Stimulated activated CD4-positive, alpha-beta T cell treated with anti-CD3 and anti-CD28 coated beads, Interleukin-15, amount 100 ng/mL, for 1 hour (primary cell): ENCODE measurements around the gene SHROOM3.

Source experiments
- DNase-seq, 2 donors: peaks; one replicate each; pipeline ENCODE4 v3.0.0-alpha.2; 2020; ENCODE audit warnings: low read depth in 1 of 2, low spot score in 1 of 2

SHROOM3 gene

DNA sequence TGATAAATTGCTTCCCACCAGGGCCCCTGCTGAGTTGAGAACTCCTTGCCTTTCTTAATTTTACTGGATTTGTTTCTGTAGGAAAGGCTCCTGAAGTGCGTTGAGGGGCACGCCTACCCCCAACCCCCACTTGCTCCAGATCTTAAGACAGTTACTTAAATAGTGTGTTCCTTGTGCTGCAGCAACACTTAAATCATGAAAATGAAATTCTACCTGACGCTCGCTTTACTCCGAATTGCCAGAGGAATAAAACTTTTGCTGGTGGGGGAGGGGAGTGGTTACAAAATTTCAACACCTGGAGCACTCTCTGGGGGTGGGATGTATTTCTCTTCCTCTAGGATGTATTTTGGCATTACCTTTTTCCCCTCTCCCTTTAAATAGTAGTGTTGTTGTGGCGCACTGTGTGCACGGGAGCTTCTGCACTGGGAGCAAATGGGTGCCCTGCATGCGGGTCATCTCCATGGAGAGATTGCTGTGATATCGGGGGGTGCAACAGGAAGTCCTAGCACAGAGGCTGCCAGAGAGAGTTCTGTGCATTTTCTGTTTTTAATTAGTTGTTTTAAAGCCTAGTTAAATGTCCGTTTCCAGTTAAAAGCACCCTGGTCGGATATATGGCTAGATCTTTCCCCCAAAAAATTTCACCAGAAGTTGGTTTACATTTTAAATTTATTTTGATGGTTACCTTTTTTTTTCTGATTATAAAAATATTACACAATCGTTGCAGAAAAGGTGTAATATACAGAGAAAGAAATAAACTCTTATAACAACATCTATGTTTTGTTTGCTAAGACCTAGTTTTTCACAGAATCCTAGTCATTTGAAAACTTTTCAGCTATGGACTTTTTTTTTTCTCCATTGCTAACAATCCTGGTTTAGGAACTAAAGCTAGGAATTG is 255.2 kb downstream of the SHROOM3 start:
- DNase-seq = no peak

DNA sequence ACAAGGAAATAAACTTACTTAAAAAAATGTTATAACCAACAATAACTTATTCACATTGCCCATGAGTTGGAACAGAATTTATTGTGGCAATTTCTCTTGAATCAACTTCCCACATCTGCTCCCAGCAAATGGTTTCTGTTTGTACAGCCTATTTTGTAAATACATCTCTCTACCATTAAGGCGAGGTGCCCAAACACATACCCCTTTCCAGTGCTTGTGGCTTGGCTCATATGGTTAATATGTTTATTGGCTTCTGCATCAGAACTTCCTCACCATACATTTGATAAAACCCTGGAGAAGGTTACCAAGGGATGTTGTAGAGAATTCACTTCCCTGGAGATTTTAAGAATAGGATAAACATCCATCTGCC is 255.9 kb downstream of the SHROOM3 start:
- no peak for DNase-seq

DNA sequence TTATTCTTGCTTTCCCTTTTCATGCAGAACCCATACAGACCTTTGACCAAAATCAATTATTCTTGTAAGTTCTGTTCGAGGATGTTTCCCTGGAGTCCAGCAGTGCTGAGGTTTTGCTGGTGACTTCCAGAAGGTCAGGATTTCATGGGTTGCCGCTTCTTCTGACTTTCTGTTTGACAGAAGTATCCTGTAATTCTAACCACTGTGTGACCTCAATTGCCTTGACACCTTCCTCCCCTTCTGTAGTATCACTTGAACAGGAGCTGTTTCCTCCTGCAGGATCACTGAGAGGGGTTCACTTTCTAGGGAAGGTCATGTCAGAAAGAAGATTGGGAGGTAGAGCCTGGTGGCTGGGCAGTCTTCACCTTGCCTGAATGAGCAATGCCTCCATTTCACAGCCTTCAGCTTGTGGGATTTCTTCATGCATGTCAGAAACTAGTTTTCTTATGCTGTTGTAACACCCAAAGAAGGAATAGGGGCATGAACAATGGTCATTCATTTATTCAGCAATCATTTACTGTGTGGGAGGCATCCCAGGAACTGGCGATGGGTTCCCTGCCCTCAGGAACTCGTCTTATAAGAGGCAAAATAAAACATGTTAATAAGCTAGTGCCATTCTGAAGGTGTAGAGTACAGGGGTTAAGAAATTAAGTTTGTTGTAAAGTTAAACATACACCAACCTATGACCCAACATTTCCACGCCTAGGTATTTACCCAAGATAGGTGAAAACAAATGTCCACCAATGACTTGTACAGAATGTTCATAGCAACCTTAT is 257.0 kb downstream of the SHROOM3 start:
- no peak for DNase-seq

DNA sequence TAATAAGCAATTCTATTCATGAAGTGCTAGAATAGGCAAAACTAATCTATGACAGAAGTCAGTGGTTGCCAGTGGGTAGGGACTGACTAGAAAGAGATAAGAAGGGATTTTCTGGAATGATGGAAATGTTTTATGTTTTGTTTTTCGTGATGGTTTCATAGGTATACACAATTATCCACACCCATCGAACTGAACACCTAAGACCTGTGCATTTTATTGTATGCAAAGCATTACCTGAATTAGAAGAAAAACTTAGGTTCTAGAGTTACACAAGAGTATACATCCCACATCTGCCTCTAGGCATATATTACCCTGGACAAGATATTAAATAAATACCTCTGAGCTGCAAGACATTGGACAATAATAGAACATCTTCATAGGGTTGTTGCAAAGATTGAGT is 257.7 kb downstream of the SHROOM3 start:
- no peak for DNase-seq

DNA sequence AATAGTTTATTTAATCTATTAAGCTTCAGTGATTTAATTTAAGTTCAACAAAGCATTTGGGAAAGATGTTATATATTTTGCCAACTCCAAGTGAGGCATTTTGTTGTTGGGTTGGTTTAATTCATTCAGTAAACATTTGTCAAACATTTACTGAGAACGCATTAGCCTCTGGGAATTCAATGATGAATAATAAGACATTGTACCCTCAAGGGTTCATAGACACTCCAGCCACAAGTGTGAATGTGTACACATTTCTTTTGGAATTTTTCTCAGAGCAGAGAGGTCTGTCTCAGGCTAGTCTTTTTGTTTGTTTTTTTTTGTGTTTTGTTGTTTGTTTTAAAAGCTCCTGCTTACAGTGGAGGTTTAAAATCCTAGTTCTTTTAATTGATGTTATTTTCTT is 259.0 kb downstream of the SHROOM3 start:
- no peak for DNase-seq

DNA sequence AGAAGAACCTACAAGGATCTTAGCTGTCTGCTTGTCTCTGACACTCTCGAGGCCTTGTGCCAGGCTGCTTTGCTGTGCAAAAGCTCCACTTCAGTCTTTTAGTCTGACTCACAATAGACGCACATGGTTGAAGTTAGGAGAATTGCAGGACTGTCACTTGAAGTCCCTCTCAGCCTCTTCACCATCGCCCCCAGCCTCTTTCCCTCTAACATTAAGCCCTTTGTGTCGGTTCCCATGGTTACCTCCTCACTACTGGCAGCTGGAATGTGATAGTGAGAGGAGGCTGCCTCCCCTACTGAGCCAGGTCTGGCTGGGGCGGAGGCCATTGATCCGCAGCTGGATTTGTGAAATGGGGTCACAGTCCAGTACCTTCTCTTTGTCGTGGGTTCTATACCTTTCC is 261.1 kb downstream of the SHROOM3 start:
- DNase-seq = no peak

DNA sequence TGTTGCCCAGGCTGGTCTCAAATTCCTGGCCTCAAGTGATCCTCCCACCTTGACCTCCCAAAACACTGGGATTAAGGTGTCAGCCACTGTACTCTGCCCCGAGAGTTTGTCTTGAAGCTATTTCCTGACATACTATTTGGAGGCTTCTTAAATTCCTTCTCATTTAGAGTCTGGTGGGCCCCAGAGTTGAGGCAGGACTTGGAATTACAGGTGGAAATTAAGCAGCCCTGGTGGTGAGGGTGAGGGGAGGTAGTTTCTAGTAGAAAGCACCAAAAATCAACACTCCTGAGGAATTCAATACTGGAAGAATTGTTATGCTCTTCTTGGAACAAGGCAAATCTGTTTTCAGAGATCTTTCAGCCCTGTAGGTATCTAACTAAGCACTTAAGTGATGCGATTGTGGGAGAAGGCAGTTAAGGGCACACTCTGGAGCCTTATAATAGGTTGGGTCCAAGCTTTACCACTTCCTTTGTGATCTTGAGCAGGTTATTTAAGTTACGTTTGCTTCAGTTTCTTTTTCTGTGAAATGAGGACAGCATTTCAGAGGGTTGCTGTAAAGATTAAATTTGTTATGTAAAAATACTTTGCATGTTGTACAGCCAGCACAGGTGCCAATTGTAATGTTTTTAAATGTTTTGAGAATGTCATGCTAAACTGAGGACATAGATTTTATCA is 262.2 kb downstream of the SHROOM3 start:
- DNase-seq = no peak

DNA sequence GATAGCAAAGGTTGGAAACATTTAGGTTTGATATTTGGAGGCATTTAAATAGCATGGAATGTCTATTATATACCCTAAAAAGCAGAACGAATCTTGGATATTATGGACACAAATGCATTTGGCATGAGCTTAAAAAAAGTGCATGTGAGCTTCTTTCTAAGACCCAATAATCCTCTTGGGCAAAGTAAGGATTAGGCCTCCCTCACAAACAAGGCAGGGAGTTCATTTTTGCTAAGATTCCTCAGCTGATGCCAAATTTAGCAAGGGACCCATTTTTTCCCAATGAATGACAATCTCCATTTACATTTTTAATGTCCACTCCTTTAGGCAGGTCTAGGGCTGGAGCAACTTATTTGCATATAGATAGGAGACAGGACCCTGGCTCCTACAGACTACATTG is 263.1 kb downstream of the SHROOM3 start:
- no peak for DNase-seq

DNA sequence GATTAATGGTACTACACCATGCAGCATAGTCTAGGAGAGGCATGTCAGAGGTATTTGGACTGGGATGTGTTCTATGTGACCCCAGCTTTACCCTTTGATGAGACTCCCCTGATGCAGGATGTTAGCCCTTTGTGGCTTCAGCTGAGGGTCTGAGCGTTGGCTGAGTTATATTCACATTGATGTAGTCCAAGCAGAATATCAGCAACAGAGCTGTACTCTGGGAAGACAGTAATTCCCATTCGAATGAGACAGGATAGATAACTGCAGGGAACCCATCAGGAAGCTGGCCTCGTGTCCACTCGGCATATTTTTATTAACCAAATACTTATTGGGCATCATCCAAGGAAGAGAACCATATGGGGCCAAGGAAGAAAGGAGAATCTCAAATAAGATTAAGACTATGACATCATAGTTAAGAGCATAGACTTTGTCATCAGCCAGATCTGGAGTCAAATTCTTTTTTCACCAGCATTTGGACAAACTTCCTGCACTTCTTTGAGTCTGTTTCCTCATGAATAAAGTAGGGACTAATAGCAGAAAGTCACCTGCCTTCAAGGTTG is 264.8 kb downstream of the SHROOM3 start:
- no peak for DNase-seq

DNA sequence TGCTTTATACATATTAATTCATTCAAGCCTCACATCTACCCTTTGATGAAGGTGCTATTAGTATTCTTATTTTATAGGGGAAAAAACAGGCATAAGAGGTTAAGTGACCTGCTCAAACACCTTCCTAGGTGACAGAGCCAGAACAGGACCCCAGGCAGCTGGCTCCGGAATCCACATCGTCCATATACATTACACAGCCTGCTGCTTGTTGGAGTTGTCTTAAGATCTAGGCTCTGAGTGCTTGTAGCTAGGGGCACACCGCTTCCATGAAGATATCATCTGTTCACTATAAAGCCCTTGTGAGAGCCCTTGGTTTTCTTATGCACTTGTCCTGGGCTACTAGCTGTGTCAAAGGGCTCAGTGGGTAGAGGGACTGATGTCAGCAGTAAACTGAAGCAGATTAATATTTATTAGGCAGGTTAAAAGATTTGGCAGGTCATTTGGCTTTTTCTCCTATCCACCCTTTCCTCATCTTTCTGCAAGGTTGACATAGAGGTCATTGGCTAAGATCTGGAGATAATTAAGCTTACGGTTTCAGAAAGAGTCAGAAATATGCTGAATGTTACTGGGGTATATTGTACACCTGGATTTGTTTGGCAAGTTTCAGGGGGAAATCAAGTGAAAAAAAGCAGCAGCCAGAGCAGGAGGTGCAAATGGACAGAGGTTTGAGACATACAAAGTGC is 267.6 kb downstream of the SHROOM3 start:
- no peak for DNase-seq

DNA sequence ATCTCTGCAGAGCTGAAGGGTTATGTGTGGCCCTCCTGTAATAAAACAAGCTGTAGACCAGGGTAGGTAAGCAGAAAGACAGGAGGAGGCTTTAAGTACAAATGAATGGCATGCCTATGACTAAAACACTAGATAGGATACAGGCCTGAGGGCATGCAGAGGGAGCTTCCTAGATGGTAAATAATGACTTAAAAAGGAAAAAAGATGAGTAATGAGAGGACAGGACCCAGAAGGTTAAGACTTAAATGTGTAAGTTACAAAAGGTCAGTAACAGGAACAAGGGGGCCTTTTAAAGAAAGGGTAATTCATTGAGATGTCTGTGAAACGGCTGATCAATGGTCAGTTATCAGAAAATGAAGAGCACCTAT is 268.1 kb downstream of the SHROOM3 start:
- DNase-seq = no peak

DNA sequence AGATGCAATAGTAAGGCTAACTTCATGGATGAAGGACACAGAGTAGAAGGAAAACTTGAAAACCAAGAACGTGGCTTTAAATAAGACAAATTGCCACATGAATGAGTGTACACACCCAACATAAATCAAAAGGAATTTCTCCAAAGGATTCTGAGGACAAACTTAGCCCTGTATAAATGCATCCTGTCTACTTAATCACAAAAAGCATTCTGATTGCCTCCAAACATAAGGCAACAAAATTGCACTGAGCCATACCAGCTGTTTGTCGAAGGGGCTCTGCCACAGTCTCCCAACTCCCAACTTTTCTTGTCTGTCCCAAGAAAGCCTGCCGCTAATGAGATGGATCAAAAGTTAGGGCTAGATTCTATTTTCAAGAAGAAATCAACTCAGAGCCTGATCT is 268.6 kb downstream of the SHROOM3 start:
- DNase-seq = no peak

DNA sequence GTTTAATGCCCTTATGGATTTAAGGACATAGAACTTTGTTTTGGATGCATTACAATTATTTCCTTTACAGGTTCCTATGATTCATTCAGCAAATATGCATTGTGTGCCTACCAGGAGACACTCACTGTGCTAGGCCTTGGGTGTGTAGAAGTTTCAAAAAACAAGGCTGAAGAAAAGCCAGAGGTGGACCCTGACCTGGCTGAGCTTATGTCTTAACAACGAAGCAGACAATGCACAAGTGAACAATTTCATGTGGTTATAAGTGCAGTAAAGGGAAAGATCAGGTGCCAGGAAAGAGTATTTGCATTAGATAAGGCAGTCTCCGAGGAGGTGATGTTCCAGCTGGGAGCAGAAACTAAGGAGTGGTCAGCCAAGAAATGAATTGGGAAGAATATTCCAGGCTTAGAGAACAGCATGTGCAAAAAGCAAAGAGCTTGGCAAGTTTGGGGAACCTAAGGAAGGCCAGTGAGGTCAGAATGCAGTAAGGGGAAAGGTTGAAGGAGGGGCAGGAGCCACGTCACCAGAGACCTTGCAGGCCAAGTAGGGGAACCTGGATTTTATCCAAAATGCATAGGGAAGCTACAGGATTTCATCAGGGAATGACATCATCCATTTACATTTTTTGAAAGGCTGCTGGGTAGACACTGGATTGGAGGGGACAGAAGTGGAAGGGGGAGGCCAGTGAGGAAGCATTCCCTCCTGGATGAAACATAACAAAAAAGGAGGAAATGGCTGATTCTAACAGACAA is 269.3 kb downstream of the SHROOM3 start:
- DNase-seq = no peak

DNA sequence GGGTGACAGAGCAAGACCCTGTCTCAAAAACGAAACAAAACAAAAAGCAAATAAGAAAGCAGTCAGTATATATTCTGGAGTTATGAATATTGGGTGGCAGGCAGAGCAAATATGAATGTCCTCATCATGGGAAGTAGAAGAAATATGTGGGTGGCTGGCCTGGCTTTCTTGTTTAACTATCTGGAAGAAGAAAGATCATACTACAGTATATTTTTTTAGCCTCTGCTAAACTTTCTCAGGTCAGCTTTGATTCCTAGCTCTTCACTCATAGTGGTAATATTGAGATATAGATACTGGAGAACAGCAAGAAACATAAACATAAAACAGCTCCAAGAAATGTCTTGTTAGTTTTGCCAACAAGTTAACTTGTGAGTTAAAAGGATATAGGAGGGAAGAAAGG is 270.4 kb downstream of the SHROOM3 start:
- no peak for DNase-seq

DNA sequence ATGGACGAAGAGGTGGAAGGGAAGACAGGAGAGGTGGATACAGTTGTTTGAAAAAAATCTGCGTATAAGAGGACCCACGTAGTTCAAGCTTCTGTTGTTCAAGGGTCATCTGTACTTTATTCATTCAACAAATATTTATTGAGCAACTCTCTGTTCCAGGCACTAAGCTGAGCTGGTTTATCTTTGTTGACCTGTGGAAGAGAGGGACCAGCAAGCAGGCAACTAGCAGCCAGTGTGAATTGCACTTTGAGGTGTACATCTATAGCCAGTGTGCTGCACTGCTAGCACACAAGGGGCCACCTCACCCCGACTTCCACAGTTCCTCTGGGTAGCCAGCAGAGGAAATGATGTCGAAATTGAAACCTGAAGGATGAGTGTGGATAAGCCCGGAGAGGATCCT is 271.6 kb downstream of the SHROOM3 start:
- no peak for DNase-seq

DNA sequence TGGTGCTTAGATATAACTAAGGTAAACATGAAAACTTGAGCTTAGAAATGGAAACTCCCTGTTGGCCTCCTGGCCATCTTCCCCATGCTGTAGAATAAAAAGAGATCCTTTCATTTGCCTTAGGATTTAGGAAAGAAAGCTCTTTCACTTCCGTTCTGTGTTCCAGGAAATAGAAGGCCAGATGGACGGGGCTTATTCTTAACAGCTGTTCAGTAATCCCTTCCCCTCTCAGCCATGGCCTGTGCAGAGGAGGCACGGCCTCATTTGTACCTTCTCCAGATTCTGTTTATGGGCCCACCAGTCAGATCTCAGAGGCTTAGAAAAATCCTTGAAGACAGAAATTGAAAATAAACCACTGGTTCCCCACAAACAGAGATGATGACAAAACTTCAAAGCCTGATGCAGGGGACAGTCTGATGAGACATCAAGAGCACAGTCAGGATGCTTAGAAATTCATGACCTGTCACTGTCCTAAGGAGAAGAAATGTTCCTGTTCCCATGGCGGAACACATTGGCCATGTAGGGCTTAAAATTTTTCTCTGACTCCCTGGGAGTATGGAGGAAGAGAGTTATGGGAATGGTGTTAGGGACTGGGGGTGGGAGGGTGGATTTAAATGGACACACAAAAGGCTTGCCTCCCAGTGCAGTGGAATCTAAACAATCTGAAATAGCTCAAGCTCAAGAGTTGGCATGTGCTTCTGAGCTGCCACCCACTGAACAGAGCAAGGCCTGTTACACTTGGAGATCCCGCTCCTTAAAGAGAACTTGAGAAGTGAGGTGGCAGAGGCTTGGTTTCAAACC is 274.1 kb downstream of the SHROOM3 start:
- no peak for DNase-seq

DNA sequence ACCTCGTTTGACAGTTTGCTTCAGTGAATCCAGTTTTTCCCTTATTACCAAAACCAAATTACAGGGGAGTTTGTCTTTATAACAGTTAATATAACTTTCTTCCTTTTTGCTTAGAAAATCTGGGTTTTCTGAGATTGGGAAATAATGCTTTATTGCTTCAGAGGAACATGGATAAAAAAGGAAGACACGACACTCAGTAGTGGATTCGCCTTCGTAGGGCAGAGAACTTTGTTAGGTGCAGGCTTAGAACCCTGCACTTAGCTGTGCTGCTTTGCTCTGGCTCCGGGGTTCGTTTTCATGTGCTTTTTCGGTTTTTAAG is 274.7 kb downstream of the SHROOM3 start:
- DNase-seq = no peak

DNA sequence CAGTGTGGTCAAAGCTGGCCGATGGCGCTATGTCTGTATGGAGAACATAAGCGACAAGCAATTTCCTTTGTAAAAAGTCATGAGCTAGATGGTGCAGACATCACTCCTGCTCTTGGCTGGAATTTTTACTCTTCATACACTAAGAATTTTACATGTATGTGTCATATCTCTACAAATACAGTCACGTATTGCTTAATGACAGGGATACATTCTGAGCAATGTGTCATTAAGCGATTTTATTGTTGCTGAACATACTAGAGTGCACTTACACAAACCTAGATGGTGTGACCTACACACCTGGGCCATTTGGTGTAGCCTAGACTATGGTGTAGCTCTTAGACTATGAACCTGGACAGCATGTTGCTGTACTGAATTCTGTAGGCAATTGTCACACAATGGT is 277.5 kb downstream of the SHROOM3 start:
- DNase-seq = no peak

DNA sequence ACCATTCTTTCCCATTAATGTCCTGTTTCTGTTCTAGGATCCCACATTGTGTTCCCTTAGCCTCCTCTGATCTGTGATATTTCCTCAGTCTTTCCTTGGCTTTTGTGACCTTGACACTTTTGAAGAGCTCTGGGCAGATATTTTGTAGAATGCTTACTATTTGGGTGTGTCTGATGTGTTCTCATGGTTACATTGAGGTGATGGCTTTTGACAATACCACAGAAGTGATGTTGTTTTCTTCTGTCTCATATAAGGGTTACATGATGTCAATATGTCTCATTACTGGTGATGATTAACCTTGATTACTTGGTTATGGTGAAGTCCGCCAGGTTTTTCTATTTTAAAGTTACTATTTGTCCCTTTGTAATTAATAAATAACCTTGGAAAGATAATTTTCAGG is 279.2 kb downstream of the SHROOM3 start:
- no peak for DNase-seq

DNA sequence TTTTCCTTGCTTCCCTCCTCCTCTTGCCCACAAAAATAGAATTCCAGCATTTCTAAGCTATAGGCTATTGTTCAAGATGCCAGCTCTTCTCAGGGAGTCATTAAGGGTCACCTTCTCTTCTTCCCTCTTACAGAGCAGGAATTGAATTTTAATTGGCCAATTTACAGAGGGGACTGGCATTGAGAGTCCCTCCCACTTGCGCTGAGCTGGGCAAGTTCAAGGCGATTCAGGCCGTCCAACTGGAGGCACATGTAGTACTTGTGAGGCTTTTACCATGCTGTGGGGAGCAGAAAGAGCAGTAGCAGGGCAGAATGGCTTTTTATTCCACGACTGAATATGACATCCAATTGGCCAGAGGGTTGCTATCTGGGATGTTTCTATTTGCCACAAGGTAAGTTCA is 281.0 kb downstream of the SHROOM3 start:
- DNase-seq = no peak
